C1 segment of cervical spinal cord (tissue), 14 donors: ENCODE data around the gene JARID2.

Experiments
- DNase-seq, 14 donors: peaks; one replicate each; lab custom pipeline; 2025; lab: John Stamatoyannopoulos, UW

Gene JARID2

GRCh38 chr6:15504581-15505350, 258.9 kb downstream of the JARID2 start:
- DNase-seq, result peak in 13 of 14 donors; percentile 30 to 83 (median 74)

- no peak for DNase-seq
Observed at GRCh38 chr6:15505463-15505918, 259.6 kb downstream of the JARID2 start.

- no peak for DNase-seq
Observed at GRCh38 chr6:15506066-15506465, 260.2 kb downstream of the JARID2 start.

- no peak for DNase-seq
Observed at GRCh38 chr6:15507221-15507620, 261.4 kb downstream of the JARID2 start.

- DNase-seq, result peak in 1 of 14 donors; percentile 11
Observed at GRCh38 chr6:15507746-15508145, 261.9 kb downstream of the JARID2 start.

- DNase-seq, result no peak
Observed at GRCh38 chr6:15508441-15508871, 262.6 kb downstream of the JARID2 start.

- no peak for DNase-seq
Observed at GRCh38 chr6:15508931-15509330, 263.1 kb downstream of the JARID2 start.

GRCh38 chr6:15509335-15509933, 263.6 kb downstream of the JARID2 start:
- no peak for DNase-seq

GRCh38 chr6:15510121-15510520, 264.3 kb downstream of the JARID2 start:
- no peak for DNase-seq

GRCh38 chr6:15510536-15511247, 264.8 kb downstream of the JARID2 start:
- DNase-seq, result no peak

GRCh38 chr6:15511248-15512125, 265.6 kb downstream of the JARID2 start:
- DNase-seq, result peak in 5 of 14 donors; percentile 8 to 70 (median 12)

- peak in 2 of 14 donors; percentile 17 to 80 for DNase-seq
Observed at GRCh38 chr6:15512126-15512525, 266.3 kb downstream of the JARID2 start.

GRCh38 chr6:15512721-15513120, 266.9 kb downstream of the JARID2 start:
- no peak for DNase-seq

- DNase-seq, result no peak
Observed at GRCh38 chr6:15513131-15513771, 267.4 kb downstream of the JARID2 start.

- DNase-seq, result peak in 1 of 14 donors; percentile 50
Observed at GRCh38 chr6:15513801-15514711, 268.2 kb downstream of the JARID2 start.

GRCh38 chr6:15515226-15515625, 269.4 kb downstream of the JARID2 start:
- DNase-seq, result no peak

- peak in 1 of 14 donors; percentile 66 for DNase-seq
Observed at GRCh38 chr6:15515660-15516375, 269.9 kb downstream of the JARID2 start.

GRCh38 chr6:15516378-15516777, 270.5 kb downstream of the JARID2 start:
- no peak for DNase-seq

- no peak for DNase-seq
Observed at GRCh38 chr6:15516923-15517560, 271.2 kb downstream of the JARID2 start.
